Keratinocyte (primary cell): ENCODE results near the gene CD8A. TPM values are rescaled to one million over a fixed set of nuclear protein-coding genes. Genes with fewer than 3 reads are reported as not detected.

ENCODE experiments used
- DNase-seq: peaks from one replicate; pipeline ENCODE4 v3.0.0-alpha.2; 2011; ENCODE audit warnings: low read depth, missing footprints, low spot score
- FAIRE-seq: peaks from 2 replicates; lab custom pipeline; 2011; peaks lifted over from hg19 to GRCh38; lab: Jason Lieb, UNC
- H2AFZ ChIP-seq: 2 replicates; pipeline ENCODE4 v1.6.0; 2012; ENCODE audit warnings: low read length, control low read depth, inconsistent platforms; ENCODE audit not compliant: control insufficient read depth
- H3K27ac ChIP-seq: 2 replicates; pipeline ENCODE4 v1.5.1; 2011; ENCODE audit warnings: low read length; ENCODE audit not compliant: control insufficient read depth, insufficient read depth
- H3K27me3 ChIP-seq: 3 replicates; pipeline ENCODE4 v1.6.0; 2011; ENCODE audit warnings: low read length; ENCODE audit not compliant: control insufficient read depth, insufficient read depth; ENCODE audit errors: extremely low read depth
- H3K36me3 ChIP-seq, 2 experiments: 2 replicates in 1 of 2; 3 replicates in 1 of 2; pipeline ENCODE4 v1.5.1; 2011; ENCODE audit warnings: low read length in 2 of 2, mild to moderate bottlenecking in 1 of 2; ENCODE audit not compliant: control insufficient read depth in 2 of 2, insufficient read depth in 2 of 2; ENCODE audit errors: extremely low read depth in 1 of 2
- H3K4me1 ChIP-seq: 3 replicates; pipeline ENCODE4 v1.5.1; 2011; ENCODE audit warnings: low read length; ENCODE audit not compliant: control insufficient read depth, insufficient read depth; ENCODE audit errors: extremely low read depth
- H3K4me2 ChIP-seq: 3 replicates; pipeline ENCODE4 v1.6.0; 2011; ENCODE audit warnings: low read depth, low read length; ENCODE audit not compliant: control insufficient read depth, insufficient read depth; ENCODE audit errors: extremely low read depth
- H3K4me3 ChIP-seq, 3 experiments: fragments of 200-600 bp in 1 of 3; sonication (generic) in 1 of 3; 2 replicates in 2 of 3; 3 replicates in 1 of 3; pipeline ENCODE4 v1.5.1; 2011 to 2016; ENCODE audit warnings: low read length in 3 of 3, mild to moderate bottlenecking in 3 of 3, control low read depth in 2 of 3, inconsistent platforms in 1 of 3, low read depth in 1 of 3, mixed read lengths in 1 of 3, mixed run types in 1 of 3, moderate library complexity in 1 of 3; ENCODE audit not compliant: control insufficient read depth in 2 of 3, insufficient read depth in 2 of 3; ENCODE audit errors: extremely low read depth in 1 of 3
- H3K79me2 ChIP-seq: 2 replicates; pipeline ENCODE4 v1.6.0; 2012; ENCODE audit warnings: low read length; ENCODE audit not compliant: control insufficient read depth, insufficient read depth
- H3K9ac ChIP-seq: 3 replicates; pipeline ENCODE4 v1.6.0; 2011; ENCODE audit warnings: low read length; ENCODE audit not compliant: control insufficient read depth, insufficient read depth; ENCODE audit errors: extremely low read depth
- H3K9me1 ChIP-seq: 3 replicates; pipeline ENCODE4 v1.6.0; 2011; ENCODE audit warnings: low read length; ENCODE audit not compliant: control insufficient read depth, insufficient read depth; ENCODE audit errors: extremely low read depth
- H3K9me3 ChIP-seq: 2 replicates; pipeline ENCODE4 v1.5.1; 2012; ENCODE audit warnings: low read depth, low read length; ENCODE audit not compliant: control insufficient read depth
- H4K20me1 ChIP-seq: 3 replicates; pipeline ENCODE4 v1.6.0; 2011; ENCODE audit warnings: low read length; ENCODE audit not compliant: control insufficient read depth, insufficient read depth; ENCODE audit errors: extremely low read depth
- CTCF ChIP-seq, 3 experiments: IDR thresholded peaks in 1 of 3; conservative IDR thresholded peaks in 1 of 3; optimal IDR thresholded peaks in 1 of 3; 2 replicates in 2 of 3; 3 replicates in 1 of 3; pipeline versions ENCODE3 to v1.5.1; 2011; ENCODE audit warnings: low read length in 3 of 3, mild to moderate bottlenecking in 3 of 3, moderate library complexity in 2 of 3, control low read depth in 1 of 3, inconsistent platforms in 1 of 3; ENCODE audit not compliant: insufficient read depth in 2 of 3; ENCODE audit errors: extremely low read depth in 1 of 3
- EZH2 ChIP-seq: IDR thresholded peaks from one replicate; pipeline ENCODE4 v1.6.1; 2012; ENCODE audit warnings: inconsistent platforms, mild to moderate bottlenecking, low read length, moderate library complexity
- dilution Hi-C: fragments of 300-500 bp; cut with MboI; formaldehyde crosslinking; loops from one replicate; pipeline ENCODE4 v1.7.0; 2020; ENCODE audit warnings: low sequenced_read_pairs; ENCODE audit not compliant: extremely low pct_ligation_motif_present
- polyA plus RNA-seq, 5 experiments: library from polyadenylated mRNA; depleted of rRNA in 3 of 5; stranded (reverse) in 3 of 5; stranded (forward) in 1 of 5; unstranded in 1 of 5; fragments of >200 nt; gene quantifications; 1 replicate in 1 of 5; 2 replicates in 3 of 5; 3 replicates in 1 of 5; pipeline versions ENCODE4 v1.2.1 to v1.2.3, GENCODE V29; 2011 to 2012; ENCODE audit warnings: missing spikeins in 2 of 5, low read depth in 1 of 5, low replicate concordance in 1 of 5

CD8A gene
- polyA plus RNA-seq, 1 donor (not counting 4 experiments of a cell fraction or from before 2014, with no cell fraction given), result 0.10 TPM

GRCh38 chr2:86758405-86758804 lies 32.3 kb downstream of the CD8A start:
- no peak overlapping the region for H3K9ac ChIP-seq
- no peaks in the 10 kb centered on the region for H4K20me1 ChIP-seq
- DNase-seq, result no peak
- H3K36me3 ChIP-seq, result peaks cover 0 to 6% of the 10 kb centered on the region in 2 experiments
- no peak overlapping the region for H3K4me2 ChIP-seq
- no peaks in the 10 kb centered on the region for H3K9me3 ChIP-seq
- no peaks in the 10 kb centered on the region for H3K9me1 ChIP-seq
- no peak overlapping the region for H3K4me3 ChIP-seq
- no peaks in the 10 kb centered on the region for H3K4me1 ChIP-seq
- TF ChIP-seq CTCF (optimal IDR thresholded peaks at IDR 0.05 in 1 of 3, IDR thresholded peaks at IDR 0.05 in 1 of 3, conservative IDR thresholded peaks at IDR 0.05 in 1 of 3; ENCODE audit: extremely low read depth in 1 of 3, insufficient read depth in 2 of 3, low read length in 3 of 3) (no peak), EZH2 (no peak)
- no peaks in the 10 kb centered on the region for H3K27me3 ChIP-seq
- dilution Hi-C loops, result no loop called here
- H3K79me2 ChIP-seq, result peaks cover 3% of the 10 kb centered on the region
- H3K27ac ChIP-seq, result no peak overlapping the region
- H2AFZ ChIP-seq, result no peak overlapping the region
- FAIRE-seq, result no peak

GRCh38 chr2:86753606-86754005 lies 37.1 kb downstream of the CD8A start:
- Histone ChIP-seq H3K9me1 (no peaks in the 10 kb centered on the region), H3K27me3 (no peaks in the 10 kb centered on the region), H2AFZ (no peak overlapping the region), H3K27ac (no peak overlapping the region), H3K36me3 (peaks cover 3 to 7% of the 10 kb centered on the region in 2 experiments), H3K4me2 (no peak overlapping the region), H3K4me3 (no peak overlapping the region), H3K9ac (no peak overlapping the region), H3K79me2 (peaks cover 24% of the 10 kb centered on the region), H3K9me3 (peaks cover 2% of the 10 kb centered on the region), H3K4me1 (no peaks in the 10 kb centered on the region), H4K20me1 (no peaks in the 10 kb centered on the region)
- no peak for FAIRE-seq
- TF ChIP-seq EZH2, result no peak
- no peak for TF ChIP-seq CTCF (optimal IDR thresholded peaks at IDR 0.05 in 1 of 3, IDR thresholded peaks at IDR 0.05 in 1 of 3, conservative IDR thresholded peaks at IDR 0.05 in 1 of 3; ENCODE audit: extremely low read depth in 1 of 3, insufficient read depth in 2 of 3, low read length in 3 of 3)
- dilution Hi-C loops, result no loop called here
- no peak for DNase-seq
